HepG2 (cell line): ENCODE results near the gene FMNL2. TPM values are rescaled to one million over a fixed set of nuclear protein-coding genes. Genes with fewer than 3 reads are reported as not detected.

ENCODE experiments used
- ATAC-seq: fragments of 200-7000 bp; cut with Tn5 transposase; 3 replicates; pipeline ENCODE4 v1.9.1; 2020; ENCODE audit warnings: mild to moderate bottlenecking, moderate library complexity
- BruUV-seq: library from RNA; stranded (reverse); fragments of 400-500 nt; replicated peaks from 2 replicates; lab custom pipeline; 2021; lab: Mats Ljungman, UMichigan
- CTCF ChIA-PET: fragments of 300-600 bp; formaldehyde crosslinking; extraction: SDS; loops from one replicate; lab custom pipeline; 2021; ENCODE audit warnings: low total read pairs, inconsistent platforms, low intra/inter-chr PET ratio; lab: Yijun Ruan, JAX
- POLR2A ChIA-PET: fragments of 350-600 bp; sonication (Branson Sonifier 250); formaldehyde crosslinking; loops from one replicate; lab custom pipeline; 2020; ENCODE audit warnings: antibody characterized with exemption, inconsistent platforms; lab: Yijun Ruan, JAX
- DNase-seq: peaks from one replicate; pipeline ENCODE4 v3.0.0-alpha.2; 2015; ENCODE audit warnings: low spot score
- FAIRE-seq: peaks from 3 replicates; lab custom pipeline; 2011; peaks lifted over from hg19 to GRCh38; lab: Jason Lieb, UNC
- H2AFZ ChIP-seq: one replicate; pipeline ENCODE4 v1.6.1; 2011; ENCODE audit warnings: low read length, inconsistent platforms
- H3K27ac ChIP-seq: fragments of 300-600 bp; 3 replicates; pipeline ENCODE4 v1.8.0; 2011; ENCODE audit warnings: mixed run types, mild to moderate bottlenecking, mixed read lengths, low read length, inconsistent platforms; ENCODE audit not compliant: insufficient read depth; ENCODE audit errors: extremely low read length
- H3K27me3 ChIP-seq, 2 experiments: fragments of 200-600 bp in 1 of 2; 2 replicates in 1 of 2; 3 replicates in 1 of 2; pipeline versions ENCODE4 v1.6.0 to v1.8.0; 2011; ENCODE audit warnings: low read length in 2 of 2, mild to moderate bottlenecking in 2 of 2, moderate library complexity in 2 of 2, inconsistent platforms in 1 of 2; ENCODE audit not compliant: insufficient read depth in 2 of 2, control insufficient read depth in 1 of 2
- H3K36me3 ChIP-seq, 2 experiments: fragments of 200-600 bp in 1 of 2; replicated peaks in 1 of 2; 2 replicates in 1 of 2; 3 replicates in 1 of 2; pipeline versions ENCODE4 v1.5.1 to v1.8.0; 2011; ENCODE audit warnings: low read length in 2 of 2, inconsistent platforms in 1 of 2; ENCODE audit not compliant: insufficient read depth in 2 of 2, control insufficient read depth in 1 of 2
- H3K4me1 ChIP-seq: 2 replicates; pipeline ENCODE4 v1.5.1; 2012; ENCODE audit warnings: low read length, inconsistent platforms; ENCODE audit not compliant: insufficient read depth
- H3K4me2 ChIP-seq: 2 replicates; pipeline ENCODE4 v1.6.0; 2011; ENCODE audit warnings: low read depth, low read length, inconsistent platforms
- H3K4me3 ChIP-seq, 3 experiments: fragments of 200-600 bp in 1 of 3; sonication (generic), shearing (Covaris generic) in 1 of 3; replicated peaks in 1 of 3; 2 replicates each; pipeline ENCODE4 v1.5.1; 2011 to 2016; ENCODE audit warnings: low read length in 3 of 3, inconsistent platforms in 2 of 3, low read depth in 2 of 3, mild to moderate bottlenecking in 2 of 3, control low read depth in 1 of 3, mixed read lengths in 1 of 3; ENCODE audit not compliant: insufficient read depth in 1 of 3
- H3K79me2 ChIP-seq: one replicate; pipeline ENCODE4 v1.6.1; 2011; ENCODE audit warnings: low read length, inconsistent platforms; ENCODE audit not compliant: insufficient read depth
- H3K9ac ChIP-seq: 2 replicates; pipeline ENCODE4 v1.6.0; 2011; ENCODE audit warnings: mild to moderate bottlenecking, low read depth, low read length, inconsistent platforms; ENCODE audit not compliant: insufficient read depth
- H3K9me3 ChIP-seq: 2 replicates; pipeline ENCODE4 v1.5.1; 2012; ENCODE audit warnings: mild to moderate bottlenecking, low read length
- H4K20me1 ChIP-seq: 2 replicates; pipeline ENCODE4 v1.6.0; 2011; ENCODE audit warnings: inconsistent platforms, mild to moderate bottlenecking, low read length, moderate library complexity; ENCODE audit not compliant: insufficient read depth
- FOXA3 ChIP-seq: IDR thresholded peaks from 2 replicates; pipeline ENCODE4 v1.6.1; 2016; ENCODE audit warnings: missing genetic modification reagents, missing compliant biosample characterization
- GATAD2A ChIP-seq: IDR thresholded peaks from 2 replicates; pipeline ENCODE4 v1.6.1; 2016
- HNF4G ChIP-seq, 2 experiments: sonication (generic) in 1 of 2; formaldehyde crosslinking in 1 of 2; IDR thresholded peaks; 2 replicates each; pipeline versions ENCODE4 v1.4.0 to v1.6.1; 2011 to 2020; ENCODE audit warnings: borderline replicate concordance in 2 of 2, low read depth in 2 of 2, mild to moderate bottlenecking in 2 of 2, low read length in 1 of 2, missing genetic modification reagents in 1 of 2, moderate library complexity in 1 of 2
- ISL2 ChIP-seq: sonication (generic); formaldehyde crosslinking; IDR thresholded peaks from 2 replicates; pipeline ENCODE4 v1.5.0; 2020; ENCODE audit warnings: missing genetic modification reagents
- KLF11 ChIP-seq: IDR thresholded peaks from 2 replicates; pipeline ENCODE4 v1.6.1; 2016; ENCODE audit warnings: missing compliant biosample characterization
- NR2C2 ChIP-seq: sonication (generic); formaldehyde crosslinking; IDR thresholded peaks from 2 replicates; pipeline ENCODE4 v1.4.0; 2020; ENCODE audit warnings: missing genetic modification reagents, mild to moderate bottlenecking, moderate library complexity, borderline replicate concordance
- PHF21A ChIP-seq: sonication (generic); formaldehyde crosslinking; IDR thresholded peaks from 2 replicates; pipeline ENCODE4 v1.5.0; 2020; ENCODE audit warnings: mild to moderate bottlenecking, missing genetic modification reagents
- RARG ChIP-seq: sonication (generic); formaldehyde crosslinking; IDR thresholded peaks from 2 replicates; pipeline ENCODE4 v1.4.0; 2020; ENCODE audit warnings: low read depth, mild to moderate bottlenecking, missing genetic modification reagents
- TCF12 ChIP-seq, 2 experiments: fragments of 450-650 bp in 1 of 2; sonication (generic) in 1 of 2; formaldehyde crosslinking in 1 of 2; IDR thresholded peaks; 2 replicates each; pipeline versions ENCODE4 v1.6.1 to v1.8.0; 2017 to 2022; ENCODE audit warnings: antibody characterized with exemption in 1 of 2, mild to moderate bottlenecking in 1 of 2, missing genetic modification reagents in 1 of 2, moderate library complexity in 1 of 2
- ZNF354B ChIP-seq: sonication (generic); formaldehyde crosslinking; IDR thresholded peaks from 2 replicates; pipeline ENCODE4 v1.8.0; 2022; ENCODE audit warnings: mild to moderate bottlenecking, missing genetic modification reagents
- ZNF510 ChIP-seq: sonication (generic); formaldehyde crosslinking; IDR thresholded peaks from 2 replicates; pipeline ENCODE4 v1.4.0; 2020; ENCODE audit warnings: low read depth, mild to moderate bottlenecking, missing genetic modification reagents
- WGBS: methylation state at CpG from one replicate; pipeline ENCODE4 v1.1.6; 2017; ENCODE audit warnings: low lambda C conversion rate; 5-methylcytosine and 5-hydroxymethylcytosine counted together
- in situ Hi-C: cut with HindIII; loops from 2 replicates; pipeline ENCODE4 v1.10.0; 2017; ENCODE audit warnings: low pct_unique_long_range_greater_than_20kb; ENCODE audit not compliant: extremely low pct_ligation_motif_present
- intact Hi-C: fragments of 100-400 bp; cut with micrococcal nuclease; formaldehyde crosslinking; loops from one replicate; pipeline ENCODE4 v1.10.0; 2022; ENCODE audit not compliant: unreplicated experiment
- polyA plus RNA-seq, 8 experiments: library from polyadenylated mRNA; depleted of rRNA in 3 of 8; stranded (reverse) in 7 of 8; unstranded in 1 of 8; fragments of >200 nt; fragmentation: Illumina TruSeq in 4 of 8; extraction: Trizol in 4 of 8; gene quantifications; 2 replicates each; pipeline versions ENCODE4 v1.2.1 to v1.2.3, GENCODE V29; 2011 to 2016; ENCODE audit warnings: low read depth in 4 of 8, missing spikeins in 1 of 8, mixed read lengths in 1 of 8; ENCODE audit not compliant: insufficient read depth in 1 of 8
- total RNA-seq, 5 experiments: library from RNA; depleted of rRNA; stranded (reverse); fragments of >200 nt; fragmentation: Illumina TruSeq; extraction: Trizol; gene quantifications; 2 replicates each; pipeline ENCODE4 v1.2.3, GENCODE V29; 2016; ENCODE audit warnings: low read depth in 1 of 5
- TF ChIP-seq, protein P1 (sequence below): sonication (generic); formaldehyde crosslinking; conservative IDR thresholded peaks from 2 replicates; pipeline ENCODE4 v1.4.0; 2020; ENCODE audit warnings: mild to moderate bottlenecking, missing genetic modification reagents, moderate library complexity
- TF ChIP-seq, protein P2 (sequence below): sonication (generic); formaldehyde crosslinking; IDR thresholded peaks from 2 replicates; pipeline ENCODE4 v1.4.0; 2020; ENCODE audit warnings: low read depth, mild to moderate bottlenecking, missing genetic modification reagents
- TF ChIP-seq, protein P3 (sequence below): sonication (generic); formaldehyde crosslinking; IDR thresholded peaks from 2 replicates; pipeline ENCODE4 v1.5.0; 2020; ENCODE audit warnings: missing genetic modification reagents, mild to moderate bottlenecking, borderline replicate concordance

Gene FMNL2
- total and polyA plus RNA-seq, 2 of the 13 experiments (the other 11 are each of a cell fraction or from before 2014, with no cell fraction given) = 66.5 to 67.7 TPM

DNA sequence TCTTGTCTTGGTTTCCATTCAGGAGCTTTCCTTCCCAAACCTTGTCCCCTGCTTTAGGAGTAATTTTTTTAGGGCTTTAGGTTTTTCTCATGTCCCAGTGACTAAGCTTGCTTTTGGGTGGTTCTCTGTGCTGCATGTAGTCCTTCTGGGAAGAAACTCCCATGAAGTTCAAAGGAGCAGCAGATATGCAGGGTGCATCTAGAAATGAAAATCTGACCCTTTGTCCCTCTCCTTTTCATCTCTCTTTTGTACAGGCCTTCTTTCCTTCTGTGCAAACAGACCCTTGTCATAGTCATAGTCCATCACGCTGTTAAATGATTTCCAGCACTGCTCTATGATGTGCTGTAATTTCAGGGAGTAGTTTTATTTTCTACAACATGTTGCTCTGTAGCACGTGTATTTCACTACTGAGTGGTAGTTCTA lies 20.4 kb downstream of the FMNL2 start (continued):
- TF ChIP-seq ZNF510 (CRISPR knock-in tag) = no peak
- TF ChIP-seq, protein P1, sequence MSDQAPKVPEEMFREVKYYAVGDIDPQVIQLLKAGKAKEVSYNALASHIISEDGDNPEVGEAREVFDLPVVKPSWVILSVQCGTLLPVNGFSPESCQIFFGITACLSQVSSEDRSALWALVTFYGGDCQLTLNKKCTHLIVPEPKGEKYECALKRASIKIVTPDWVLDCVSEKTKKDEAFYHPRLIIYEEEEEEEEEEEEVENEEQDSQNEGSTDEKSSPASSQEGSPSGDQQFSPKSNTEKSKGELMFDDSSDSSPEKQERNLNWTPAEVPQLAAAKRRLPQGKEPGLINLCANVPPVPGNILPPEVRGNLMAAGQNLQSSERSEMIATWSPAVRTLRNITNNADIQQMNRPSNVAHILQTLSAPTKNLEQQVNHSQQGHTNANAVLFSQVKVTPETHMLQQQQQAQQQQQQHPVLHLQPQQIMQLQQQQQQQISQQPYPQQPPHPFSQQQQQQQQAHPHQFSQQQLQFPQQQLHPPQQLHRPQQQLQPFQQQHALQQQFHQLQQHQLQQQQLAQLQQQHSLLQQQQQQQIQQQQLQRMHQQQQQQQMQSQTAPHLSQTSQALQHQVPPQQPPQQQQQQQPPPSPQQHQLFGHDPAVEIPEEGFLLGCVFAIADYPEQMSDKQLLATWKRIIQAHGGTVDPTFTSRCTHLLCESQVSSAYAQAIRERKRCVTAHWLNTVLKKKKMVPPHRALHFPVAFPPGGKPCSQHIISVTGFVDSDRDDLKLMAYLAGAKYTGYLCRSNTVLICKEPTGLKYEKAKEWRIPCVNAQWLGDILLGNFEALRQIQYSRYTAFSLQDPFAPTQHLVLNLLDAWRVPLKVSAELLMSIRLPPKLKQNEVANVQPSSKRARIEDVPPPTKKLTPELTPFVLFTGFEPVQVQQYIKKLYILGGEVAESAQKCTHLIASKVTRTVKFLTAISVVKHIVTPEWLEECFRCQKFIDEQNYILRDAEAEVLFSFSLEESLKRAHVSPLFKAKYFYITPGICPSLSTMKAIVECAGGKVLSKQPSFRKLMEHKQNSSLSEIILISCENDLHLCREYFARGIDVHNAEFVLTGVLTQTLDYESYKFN (CRISPR knock-in tag) = peak; percentile 60

DNA sequence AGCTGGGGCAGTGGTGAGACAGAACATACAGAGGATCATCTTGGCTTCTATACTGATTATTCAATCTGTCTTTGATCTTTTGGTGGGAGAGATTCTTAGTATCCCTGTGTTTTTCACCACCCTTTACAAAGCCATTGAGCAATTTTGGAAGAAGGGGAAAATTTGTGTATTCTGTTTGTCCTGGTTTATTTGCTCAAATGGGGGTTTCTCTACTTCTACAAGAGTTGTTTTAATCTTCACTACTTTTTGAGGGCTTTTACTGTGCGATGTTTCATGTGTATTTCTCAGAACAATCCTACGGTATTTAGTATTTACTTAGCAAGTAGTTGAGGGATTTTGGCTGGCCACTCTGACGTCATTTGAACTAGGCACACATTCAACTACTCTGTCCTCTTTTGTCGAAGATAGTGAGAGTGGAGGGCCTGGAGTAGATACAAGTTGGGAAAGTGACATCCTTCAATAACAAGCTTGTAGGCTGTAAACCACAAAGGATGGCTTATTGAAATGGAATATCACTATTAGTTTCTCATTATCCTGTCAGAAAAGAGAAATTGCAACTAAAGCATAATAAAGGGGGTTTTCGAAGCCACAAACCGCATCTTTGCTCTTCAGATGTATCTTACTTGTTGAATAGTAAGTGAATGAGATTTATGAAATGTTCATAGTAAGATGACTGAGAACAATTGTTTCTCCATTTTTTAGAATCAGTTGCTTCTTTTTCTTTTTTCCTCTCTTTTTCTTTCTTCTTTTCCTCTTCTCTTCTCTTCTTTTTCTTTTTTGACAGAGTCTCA lies 24.8 kb downstream of the FMNL2 start:
- intact Hi-C loops (loop anchor here (2.0 kb wide), 1 partner anchor 25 kb away; no protein-coding TSS in a partner anchor), in situ Hi-C loops (no loop called here)
- 36% methylated on average over 6 of the region's 6 CpGs for WGBS
- peak; percentile 40 for ATAC-seq
- Histone ChIP-seq H3K9me3 (no peaks in the 10 kb centered on the region), H3K36me3 (peaks cover 0 to 7% of the 10 kb centered on the region in 2 experiments; a peak in 3 of 5 replicates), H3K27ac (peak overlapping the region; percentile 34), H3K4me1 (peaks cover 49% of the 10 kb centered on the region), H3K4me2 (peak overlapping the region; percentile 41), H3K4me3 (no peak overlapping the region; a peak in 1 of 6 replicates), H2AFZ (no peak overlapping the region), H3K79me2 (peaks cover 92% of the 10 kb centered on the region), H3K27me3 (no peaks in the 10 kb centered on the region), H3K9ac (no peak overlapping the region), H4K20me1 (peaks cover 17% of the 10 kb centered on the region)
- CTCF ChIA-PET = no interaction called here
- peak; percentile 32 for FAIRE-seq
- POLR2A ChIA-PET = interaction anchor here (1.4 to 1.7 kb wide), 4 partner anchors 9 to 25 kb away, joined by 3 to 8 read pairs (median 4); partner anchors contain the start of gene FMNL2
- BruUV-seq = no TSS peak
- peak; percentile 90 for DNase-seq
- no peak for TF ChIP-seq ZNF354B (CRISPR knock-in tag)
- 0 out of 2 replicates have a peak, but pooled peaks have one; percentile 66 for TF ChIP-seq KLF11 (CRISPR knock-in tag)
- peak; percentile 76 for TF ChIP-seq GATAD2A (CRISPR knock-in tag)
- TF ChIP-seq, protein P2, sequence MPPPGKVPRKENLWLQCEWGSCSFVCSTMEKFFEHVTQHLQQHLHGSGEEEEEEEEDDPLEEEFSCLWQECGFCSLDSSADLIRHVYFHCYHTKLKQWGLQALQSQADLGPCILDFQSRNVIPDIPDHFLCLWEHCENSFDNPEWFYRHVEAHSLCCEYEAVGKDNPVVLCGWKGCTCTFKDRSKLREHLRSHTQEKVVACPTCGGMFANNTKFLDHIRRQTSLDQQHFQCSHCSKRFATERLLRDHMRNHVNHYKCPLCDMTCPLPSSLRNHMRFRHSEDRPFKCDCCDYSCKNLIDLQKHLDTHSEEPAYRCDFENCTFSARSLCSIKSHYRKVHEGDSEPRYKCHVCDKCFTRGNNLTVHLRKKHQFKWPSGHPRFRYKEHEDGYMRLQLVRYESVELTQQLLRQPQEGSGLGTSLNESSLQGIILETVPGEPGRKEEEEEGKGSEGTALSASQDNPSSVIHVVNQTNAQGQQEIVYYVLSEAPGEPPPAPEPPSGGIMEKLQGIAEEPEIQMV = no peak
- TF ChIP-seq ISL2 (CRISPR knock-in tag) = peak; percentile 85
- TF ChIP-seq FOXA3 (CRISPR knock-in tag) = peak; percentile 58
- TF ChIP-seq PHF21A = no peak
- TF ChIP-seq HNF4G (IDR thresholded peaks at IDR 0.05; ENCODE audit: borderline replicate concordance, low read depth, low read length) = peak; percentile 25; the same call in 1 of the 2 replicates
- no peak for TF ChIP-seq HNF4G (CRISPR knock-in tag; IDR thresholded peaks at IDR 0.05; ENCODE audit: borderline replicate concordance, low read depth)
- TF ChIP-seq, protein P3, sequence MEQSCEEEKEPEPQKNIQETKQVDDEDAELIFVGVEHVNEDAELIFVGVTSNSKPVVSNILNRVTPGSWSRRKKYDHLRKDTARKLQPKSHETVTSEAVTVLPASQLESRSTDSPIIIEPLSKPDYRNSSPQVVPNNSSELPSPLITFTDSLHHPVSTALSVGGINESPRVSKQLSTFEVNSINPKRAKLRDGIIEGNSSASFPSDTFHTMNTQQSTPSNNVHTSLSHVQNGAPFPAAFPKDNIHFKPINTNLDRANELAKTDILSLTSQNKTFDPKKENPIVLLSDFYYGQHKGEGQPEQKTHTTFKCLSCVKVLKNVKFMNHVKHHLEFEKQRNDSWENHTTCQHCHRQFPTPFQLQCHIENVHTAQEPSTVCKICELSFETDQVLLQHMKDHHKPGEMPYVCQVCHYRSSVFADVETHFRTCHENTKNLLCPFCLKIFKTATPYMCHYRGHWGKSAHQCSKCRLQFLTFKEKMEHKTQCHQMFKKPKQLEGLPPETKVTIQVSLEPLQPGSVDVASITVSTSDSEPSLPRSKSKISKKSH (CRISPR knock-in tag) = no peak
- 0 out of 2 replicates have a peak, but pooled peaks have one; percentile 31 for TF ChIP-seq NR2C2
- no peak for TF ChIP-seq TCF12 (IDR thresholded peaks at IDR 0.05)
- no peak for TF ChIP-seq TCF12 (CRISPR knock-in tag; IDR thresholded peaks at IDR 0.05)
- TF ChIP-seq RARG = no peak
